HEK293T (cell line): ENCODE data around the gene PRDM4.

Experiments used
- BHLHE40 ChIP-seq: fragments of 450-650 bp; IDR thresholded peaks from 2 replicates; pipeline ENCODE4 v1.6.1; 2016; ENCODE audit warnings: mild to moderate bottlenecking, moderate library complexity, borderline replicate concordance
- CTBP1 ChIP-seq: fragments of 450-650 bp; IDR thresholded peaks from 2 replicates; pipeline ENCODE4 v1.6.1; 2016; ENCODE audit warnings: borderline replicate concordance
- ELF4 ChIP-seq: fragments of 450-650 bp; IDR thresholded peaks from 2 replicates; pipeline ENCODE4 v1.6.1; 2017; ENCODE audit warnings: antibody characterized with exemption
- FOXA1 ChIP-seq: fragments of 450-650 bp; IDR thresholded peaks from 2 replicates; pipeline ENCODE4 v1.6.1; 2016; ENCODE audit warnings: mild to moderate bottlenecking
- FOXK2 ChIP-seq: fragments of 450-650 bp; IDR thresholded peaks from 2 replicates; pipeline ENCODE4 v1.6.1; 2016; ENCODE audit warnings: mild to moderate bottlenecking
- FOXM1 ChIP-seq: fragments of 450-650 bp; IDR thresholded peaks from 2 replicates; pipeline ENCODE4 v1.6.1; 2017; ENCODE audit warnings: mild to moderate bottlenecking, borderline replicate concordance
- HDGF ChIP-seq: fragments of 450-650 bp; IDR thresholded peaks from 2 replicates; pipeline ENCODE4 v1.6.1; 2017; ENCODE audit warnings: antibody characterized with exemption, borderline replicate concordance
- L3MBTL2 ChIP-seq: fragments of 450-650 bp; conservative IDR thresholded peaks from 2 replicates; pipeline ENCODE4 v1.6.1; 2016; ENCODE audit warnings: mild to moderate bottlenecking
- LEF1 ChIP-seq: fragments of 450-650 bp; IDR thresholded peaks from 2 replicates; pipeline ENCODE4 v1.6.1; 2017; ENCODE audit warnings: mild to moderate bottlenecking, borderline replicate concordance
- NFRKB ChIP-seq: fragments of 450-650 bp; IDR thresholded peaks from 2 replicates; pipeline ENCODE4 v1.6.1; 2016; ENCODE audit warnings: mild to moderate bottlenecking, moderate library complexity
- SP1 ChIP-seq: fragments of 450-650 bp; IDR thresholded peaks from 2 replicates; pipeline ENCODE4 v1.6.1; 2017
- SUZ12 ChIP-seq: fragments of 450-650 bp; IDR thresholded peaks from 2 replicates; pipeline ENCODE4 v1.6.1; 2016; ENCODE audit warnings: mild to moderate bottlenecking
- TARDBP ChIP-seq: fragments of 450-650 bp; IDR thresholded peaks from 2 replicates; pipeline ENCODE4 v1.6.1; 2016
- TF ChIP-seq, protein P1 (sequence below): fragments of 450-650 bp; IDR thresholded peaks from 2 replicates; pipeline ENCODE4 v1.6.1; 2016

DNA sequence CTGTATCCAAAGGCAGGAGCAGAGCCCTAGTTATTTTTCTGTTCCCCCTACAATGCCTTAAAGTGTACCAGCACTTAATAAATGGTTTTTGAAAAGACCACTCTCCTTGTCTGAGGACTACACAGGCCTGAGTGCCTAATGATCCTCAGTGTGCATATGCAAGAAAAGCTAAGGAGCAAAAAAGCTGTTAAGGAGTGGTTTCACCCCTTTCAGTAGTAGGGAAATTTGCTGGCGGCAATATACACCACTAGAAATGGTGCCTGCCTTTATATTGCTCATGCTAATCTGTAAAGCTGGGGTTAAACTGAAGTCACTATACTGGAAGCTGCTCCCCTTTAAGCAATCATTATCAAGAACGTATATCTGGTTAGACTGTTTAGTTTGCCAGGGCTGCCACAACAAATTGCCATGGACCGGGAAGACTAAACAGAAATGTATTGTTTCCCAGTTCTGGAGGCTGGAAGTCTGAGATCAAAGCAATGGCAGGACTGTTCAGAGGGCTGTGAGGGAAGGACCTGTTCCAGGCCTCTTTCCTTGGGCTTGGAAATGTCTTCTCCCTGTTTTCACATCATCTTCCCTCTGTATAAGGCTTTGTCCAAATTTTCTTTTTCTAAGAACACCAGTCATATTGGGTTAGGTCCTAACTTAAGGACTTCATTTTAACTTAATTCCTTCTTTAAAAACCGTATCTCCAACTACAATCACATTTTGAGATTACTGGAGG is 30.2 kb downstream of the PRDM4 start:
- TF ChIP-seq SUZ12, result no peak
- TF ChIP-seq SP1, result no peak
- no peak for TF ChIP-seq BHLHE40
- TF ChIP-seq, protein P1, sequence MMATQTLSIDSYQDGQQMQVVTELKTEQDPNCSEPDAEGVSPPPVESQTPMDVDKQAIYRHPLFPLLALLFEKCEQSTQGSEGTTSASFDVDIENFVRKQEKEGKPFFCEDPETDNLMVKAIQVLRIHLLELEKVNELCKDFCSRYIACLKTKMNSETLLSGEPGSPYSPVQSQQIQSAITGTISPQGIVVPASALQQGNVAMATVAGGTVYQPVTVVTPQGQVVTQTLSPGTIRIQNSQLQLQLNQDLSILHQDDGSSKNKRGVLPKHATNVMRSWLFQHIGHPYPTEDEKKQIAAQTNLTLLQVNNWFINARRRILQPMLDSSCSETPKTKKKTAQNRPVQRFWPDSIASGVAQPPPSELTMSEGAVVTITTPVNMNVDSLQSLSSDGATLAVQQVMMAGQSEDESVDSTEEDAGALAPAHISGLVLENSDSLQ, result no peak
- TF ChIP-seq L3MBTL2, result no peak
- no peak for TF ChIP-seq FOXM1
- TF ChIP-seq ELF4, result no peak
- TF ChIP-seq TARDBP, result no peak
- no peak for TF ChIP-seq FOXK2
- no peak for TF ChIP-seq LEF1
- no peak for TF ChIP-seq NFRKB
- TF ChIP-seq FOXA1, result no peak
- no peak for TF ChIP-seq CTBP1
- no peak for TF ChIP-seq HDGF
